WTC11 (cell line): ENCODE measurements around the gene ATL2. TPM values are rescaled to one million over a fixed set of nuclear protein-coding genes. Genes with fewer than 3 reads are reported as not detected.

Source experiments
- ATAC-seq: fragments of 200-7000 bp; cut with Tn5 transposase; 2 replicates; pipeline ENCODE4 v1.10.0; 2021; ENCODE audit warnings: mild to moderate bottlenecking, moderate library complexity
- CTCF ChIA-PET: fragments of 300-600 bp; sonication (Branson Sonifier 250); formaldehyde crosslinking; loops from one replicate; lab custom pipeline; 2021; ENCODE audit warnings: antibody characterized with exemption; lab: Charles Lee
- POLR2A ChIA-PET: fragments of 350-600 bp; sonication (Branson Sonifier 250); formaldehyde crosslinking; loops from one replicate; lab custom pipeline; 2021; ENCODE audit warnings: antibody characterized with exemption; lab: Charles Lee
- DNase-seq: peaks from one replicate; pipeline ENCODE4 v3.0.0; 2021; ENCODE audit warnings: low spot score
- H3K27ac Mint-ChIP-seq: 2 replicates; pipeline ENCODE4 v1.8.0; 2021; ENCODE audit warnings: mixed read lengths
- H3K27me3 Mint-ChIP-seq: 2 replicates; pipeline ENCODE4 v1.8.0; 2021; ENCODE audit warnings: low read depth, mild to moderate bottlenecking, moderate library complexity, mixed read lengths
- H3K36me3 Mint-ChIP-seq: 2 replicates; pipeline ENCODE4 v1.8.0; 2021; ENCODE audit warnings: mixed read lengths
- H3K4me1 Mint-ChIP-seq: 2 replicates; pipeline ENCODE4 v1.8.0; 2022; ENCODE audit warnings: mixed read lengths
- H3K4me3 Mint-ChIP-seq: 2 replicates; pipeline ENCODE4 v1.8.0; 2021; ENCODE audit warnings: mild to moderate bottlenecking, moderate library complexity, mixed read lengths
- H3K9me3 Mint-ChIP-seq: 2 replicates; pipeline ENCODE4 v1.8.0; 2021; ENCODE audit warnings: mixed read lengths
- EMX1 ChIP-seq: fragments of 250-450 bp; sonication (Bioruptor Pico); IDR thresholded peaks from 2 replicates; pipeline ENCODE4 v1.8.0; 2021; ENCODE audit warnings: mild to moderate bottlenecking
- ESRRA ChIP-seq: sonication (generic); formaldehyde crosslinking; IDR thresholded peaks from 2 replicates; pipeline ENCODE4 v1.8.1; 2022; ENCODE audit warnings: mild to moderate bottlenecking, missing genetic modification reagents, borderline replicate concordance
- FOXP1 ChIP-seq: sonication (generic); formaldehyde crosslinking; IDR thresholded peaks from 2 replicates; pipeline ENCODE4 v1.8.0; 2022; ENCODE audit warnings: missing genetic modification reagents, mild to moderate bottlenecking, moderate library complexity, borderline replicate concordance
- GTF2I ChIP-seq: fragments of 250-450 bp; sonication (Bioruptor Pico); conservative IDR thresholded peaks from 2 replicates; pipeline ENCODE4 v1.4.0; 2021; ENCODE audit warnings: mild to moderate bottlenecking
- IRF2 ChIP-seq: sonication (generic); formaldehyde crosslinking; IDR thresholded peaks from 2 replicates; pipeline ENCODE4 v1.8.0; 2022; ENCODE audit warnings: low read depth, missing genetic modification reagents, borderline replicate concordance
- JUN ChIP-seq: sonication (generic); formaldehyde crosslinking; IDR thresholded peaks from 2 replicates; pipeline ENCODE4 v1.8.0; 2023; ENCODE audit warnings: mild to moderate bottlenecking, missing genetic modification reagents
- KAT7 ChIP-seq: sonication (generic); formaldehyde crosslinking; IDR thresholded peaks from 2 replicates; pipeline ENCODE4 v1.8.1; 2023; ENCODE audit warnings: missing genetic modification reagents, mild to moderate bottlenecking, borderline replicate concordance
- MYBL2 ChIP-seq: sonication (generic); formaldehyde crosslinking; IDR thresholded peaks from 2 replicates; pipeline ENCODE4 v1.8.1; 2023; ENCODE audit warnings: mild to moderate bottlenecking, moderate library complexity, missing genetic modification reagents
- OVOL2 ChIP-seq: fragments of 250-450 bp; sonication (Bioruptor Pico); IDR thresholded peaks from 2 replicates; pipeline ENCODE4 v1.9.0; 2021; ENCODE audit warnings: mild to moderate bottlenecking, borderline replicate concordance
- PRRX2 ChIP-seq: fragments of 250-450 bp; sonication (Bioruptor Pico); IDR thresholded peaks from 2 replicates; pipeline ENCODE4 v1.8.0; 2021; ENCODE audit warnings: mild to moderate bottlenecking
- RELA ChIP-seq: sonication (generic); formaldehyde crosslinking; IDR thresholded peaks from 2 replicates; pipeline ENCODE4 v1.8.1; 2022; ENCODE audit warnings: missing genetic modification reagents, mild to moderate bottlenecking, borderline replicate concordance
- SOX15 ChIP-seq: fragments of 250-450 bp; sonication (Bioruptor Pico); IDR thresholded peaks from 2 replicates; pipeline ENCODE4 v1.9.0; 2021; ENCODE audit warnings: mild to moderate bottlenecking
- SP1 ChIP-seq: sonication (generic); formaldehyde crosslinking; conservative IDR thresholded peaks from 2 replicates; pipeline ENCODE4 v1.8.1; 2022; ENCODE audit warnings: missing genetic modification reagents
- ZNF138 ChIP-seq: sonication (generic); formaldehyde crosslinking; conservative IDR thresholded peaks from 2 replicates; pipeline ENCODE4 v1.8.1; 2022; ENCODE audit warnings: mild to moderate bottlenecking, moderate library complexity, missing genetic modification reagents
- ZNF219 ChIP-seq: sonication (generic); formaldehyde crosslinking; IDR thresholded peaks from 2 replicates; pipeline ENCODE4 v1.8.0; 2023; ENCODE audit warnings: missing genetic modification reagents, mild to moderate bottlenecking, borderline replicate concordance
- ZNF232 ChIP-seq: sonication (generic); formaldehyde crosslinking; IDR thresholded peaks from 2 replicates; pipeline ENCODE4 v1.8.0; 2022; ENCODE audit warnings: mild to moderate bottlenecking, missing genetic modification reagents
- ZNF423 ChIP-seq: fragments of 250-450 bp; sonication (Bioruptor Pico); IDR thresholded peaks from 2 replicates; pipeline ENCODE4 v2.1.2; 2022; ENCODE audit warnings: mild to moderate bottlenecking, moderate library complexity
- total RNA-seq: library from RNA; stranded (reverse); gene quantifications from 3 replicates; pipeline ENCODE4 v1.2.3, GENCODE V29; 2021
- TF ChIP-seq, protein P1 (sequence below): fragments of 200-600 bp; IDR thresholded peaks from 2 replicates; pipeline ENCODE4 v1.8.0; 2022; ENCODE audit warnings: antibody characterized with exemption
- TF ChIP-seq, protein P2 (sequence below): fragments of 250-450 bp; sonication (Bioruptor Pico); conservative IDR thresholded peaks from 2 replicates; pipeline ENCODE4 v1.9.0; 2021; ENCODE audit warnings: mild to moderate bottlenecking
- TF ChIP-seq, protein P3 (sequence below): fragments of 250-450 bp; sonication (Bioruptor Pico); IDR thresholded peaks from 2 replicates; pipeline ENCODE4 v2.1.2; 2022; ENCODE audit warnings: mild to moderate bottlenecking, moderate library complexity
- TF ChIP-seq, protein P4 (sequence below): sonication (generic); formaldehyde crosslinking; IDR thresholded peaks from 2 replicates; pipeline ENCODE4 v1.8.1; 2022; ENCODE audit warnings: mild to moderate bottlenecking, moderate library complexity, missing genetic modification reagents
- TF ChIP-seq, protein P5 (sequence below): sonication (generic); formaldehyde crosslinking; IDR thresholded peaks from 2 replicates; pipeline ENCODE4 v1.8.0; 2022; ENCODE audit warnings: mild to moderate bottlenecking, missing genetic modification reagents
- TF ChIP-seq, protein P6 (sequence below): sonication (generic); formaldehyde crosslinking; IDR thresholded peaks from 2 replicates; pipeline ENCODE4 v1.8.0; 2023; ENCODE audit warnings: mild to moderate bottlenecking, missing genetic modification reagents

ATL2 gene
- total RNA-seq, 1 experiment from 2014 or later: 90.5 TPM

DNA sequence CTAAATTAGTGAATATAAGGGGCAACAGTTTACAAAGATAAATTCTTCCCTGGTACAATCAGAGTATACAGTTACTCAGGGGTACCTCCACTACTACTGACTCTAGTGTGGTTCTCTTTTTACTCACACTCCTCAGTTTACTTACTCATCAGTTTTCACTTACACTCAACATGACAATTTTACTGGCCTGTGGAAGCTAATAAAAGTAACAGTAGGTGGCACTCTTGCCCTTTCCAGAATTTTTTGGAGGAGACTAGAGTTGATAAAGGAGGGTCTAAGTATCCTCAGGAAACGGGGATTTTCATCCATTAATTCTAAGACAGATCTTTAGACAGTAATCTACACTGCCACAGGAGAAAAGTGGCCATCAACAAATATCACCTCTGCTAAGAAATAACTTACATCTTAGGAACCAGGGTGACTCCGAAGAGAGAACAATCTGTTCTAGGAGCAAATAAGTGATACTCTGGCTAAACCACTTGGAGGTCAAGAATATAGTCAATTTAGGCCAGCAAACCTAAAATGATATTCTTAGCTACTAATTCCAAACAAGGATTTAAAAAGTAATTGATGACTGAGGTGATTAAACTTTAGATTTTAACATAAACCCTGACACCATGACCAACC is 61.3 kb downstream of the ATL2 start:
- POLR2A ChIA-PET: interaction anchor here (0.6 to 1.8 kb wide), 3 partner anchors 60 to 435 kb away, joined by 3 to 5 read pairs (median 3); partner anchors contain the start of gene SRSF7
- Mint-ChIP-seq H3K9me3 (no peaks in the 10 kb centered on the region), H3K36me3 (peaks cover 53% of the 10 kb centered on the region), H3K4me1 (no peaks in the 10 kb centered on the region), H3K27ac (peak overlapping the region; percentile 5; the same call in 1 of the 2 replicates), H3K4me3 (no peak overlapping the region), H3K27me3 (no peaks in the 10 kb centered on the region)
- DNase-seq: no peak
- CTCF ChIA-PET: interaction anchor here (0.6 to 4.2 kb wide), 13 partner anchors 10 to 200 kb away, joined by 3 to 50 read pairs (median 4); no protein-coding TSS in a partner anchor
- peak; percentile 74 for ATAC-seq
- TF ChIP-seq, protein P1, sequence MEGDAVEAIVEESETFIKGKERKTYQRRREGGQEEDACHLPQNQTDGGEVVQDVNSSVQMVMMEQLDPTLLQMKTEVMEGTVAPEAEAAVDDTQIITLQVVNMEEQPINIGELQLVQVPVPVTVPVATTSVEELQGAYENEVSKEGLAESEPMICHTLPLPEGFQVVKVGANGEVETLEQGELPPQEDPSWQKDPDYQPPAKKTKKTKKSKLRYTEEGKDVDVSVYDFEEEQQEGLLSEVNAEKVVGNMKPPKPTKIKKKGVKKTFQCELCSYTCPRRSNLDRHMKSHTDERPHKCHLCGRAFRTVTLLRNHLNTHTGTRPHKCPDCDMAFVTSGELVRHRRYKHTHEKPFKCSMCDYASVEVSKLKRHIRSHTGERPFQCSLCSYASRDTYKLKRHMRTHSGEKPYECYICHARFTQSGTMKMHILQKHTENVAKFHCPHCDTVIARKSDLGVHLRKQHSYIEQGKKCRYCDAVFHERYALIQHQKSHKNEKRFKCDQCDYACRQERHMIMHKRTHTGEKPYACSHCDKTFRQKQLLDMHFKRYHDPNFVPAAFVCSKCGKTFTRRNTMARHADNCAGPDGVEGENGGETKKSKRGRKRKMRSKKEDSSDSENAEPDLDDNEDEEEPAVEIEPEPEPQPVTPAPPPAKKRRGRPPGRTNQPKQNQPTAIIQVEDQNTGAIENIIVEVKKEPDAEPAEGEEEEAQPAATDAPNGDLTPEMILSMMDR: peak; percentile 25; the same call in 1 of the 2 replicates
- TF ChIP-seq FOXP1 (CRISPR knock-in tag) (no peak), ZNF232 (CRISPR knock-in tag) (no peak), OVOL2 (CRISPR knock-in tag) (no peak)
- TF ChIP-seq, protein P2, sequence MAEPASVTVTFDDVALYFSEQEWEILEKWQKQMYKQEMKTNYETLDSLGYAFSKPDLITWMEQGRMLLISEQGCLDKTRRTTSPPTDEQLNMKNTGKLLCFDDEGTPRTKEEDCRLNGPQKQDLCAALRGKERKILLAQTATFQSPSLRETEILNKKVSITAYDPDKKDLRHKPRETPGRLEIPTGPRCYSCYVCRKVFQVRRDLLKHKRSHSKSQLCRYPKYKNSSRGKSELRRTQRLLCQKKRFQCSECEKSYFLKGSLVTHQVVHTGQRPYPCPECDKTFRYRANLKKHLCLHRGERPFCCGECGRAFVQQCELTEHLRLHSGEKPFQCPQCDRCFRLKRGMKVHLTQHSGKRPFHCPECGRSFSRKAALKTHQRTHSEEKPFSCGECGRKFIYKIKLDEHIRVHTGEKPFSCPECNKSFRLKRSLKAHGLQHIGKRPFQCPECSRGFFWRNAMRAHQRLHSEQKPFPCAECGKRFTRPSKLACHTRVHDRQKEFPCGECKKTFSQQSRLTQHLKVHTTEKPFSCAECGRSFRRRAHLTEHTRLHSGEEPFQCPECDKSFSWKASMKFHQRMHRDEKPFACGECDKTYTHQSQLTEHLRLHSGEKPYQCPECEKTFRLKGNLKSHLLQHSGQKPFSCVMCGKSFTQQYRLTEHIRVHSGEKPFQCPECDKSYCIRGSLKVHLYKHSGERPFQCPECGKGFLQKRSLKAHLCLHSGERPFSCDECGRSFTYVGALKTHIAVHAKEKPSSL (CRISPR knock-in tag): no peak

DNA sequence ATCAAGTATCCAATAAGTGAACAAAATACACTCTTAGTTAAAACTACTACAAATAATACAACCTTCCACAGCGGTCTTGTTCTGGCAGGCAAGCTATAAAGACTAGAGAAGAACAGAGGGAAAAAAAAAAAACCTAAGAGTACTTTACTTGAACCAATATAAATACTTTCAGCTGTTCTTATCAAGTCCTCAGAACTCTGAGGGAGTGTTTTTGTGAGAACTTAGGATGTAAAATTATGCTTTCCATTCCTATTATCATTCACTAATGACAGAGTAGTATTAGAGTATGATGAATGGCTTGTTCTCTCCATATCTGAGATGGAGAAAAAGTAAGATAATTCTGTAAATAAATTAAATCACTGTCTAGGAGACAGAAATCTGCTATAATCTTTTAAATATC is 68.3 kb downstream of the ATL2 start:
- Mint-ChIP-seq H3K4me1 (0 out of 2 replicates have a peak, but pooled peaks cover 7% of the 10 kb centered on the region), H3K27me3 (no peaks in the 10 kb centered on the region), H3K4me3 (no peak overlapping the region), H3K36me3 (peaks cover 70% of the 10 kb centered on the region), H3K9me3 (no peaks in the 10 kb centered on the region), H3K27ac (no peak overlapping the region)
- DNase-seq (no peak), ATAC-seq (no peak)
- POLR2A ChIA-PET: no interaction called here
- CTCF ChIA-PET: no interaction called here
- TF ChIP-seq EMX1 (CRISPR knock-in tag) (no peak), ESRRA (CRISPR knock-in tag) (no peak), MYBL2 (CRISPR knock-in tag) (no peak), KAT7 (CRISPR knock-in tag) (no peak), IRF2 (CRISPR knock-in tag) (no peak), SP1 (CRISPR knock-in tag) (no peak), ZNF138 (no peak), GTF2I (CRISPR knock-in tag) (no peak), ZNF423 (CRISPR knock-in tag) (no peak), JUN (CRISPR knock-in tag) (no peak), ZNF219 (CRISPR knock-in tag) (no peak), SOX15 (CRISPR knock-in tag) (no peak), PRRX2 (CRISPR knock-in tag) (no peak), RELA (CRISPR knock-in tag) (no peak)
- TF ChIP-seq, protein P3, sequence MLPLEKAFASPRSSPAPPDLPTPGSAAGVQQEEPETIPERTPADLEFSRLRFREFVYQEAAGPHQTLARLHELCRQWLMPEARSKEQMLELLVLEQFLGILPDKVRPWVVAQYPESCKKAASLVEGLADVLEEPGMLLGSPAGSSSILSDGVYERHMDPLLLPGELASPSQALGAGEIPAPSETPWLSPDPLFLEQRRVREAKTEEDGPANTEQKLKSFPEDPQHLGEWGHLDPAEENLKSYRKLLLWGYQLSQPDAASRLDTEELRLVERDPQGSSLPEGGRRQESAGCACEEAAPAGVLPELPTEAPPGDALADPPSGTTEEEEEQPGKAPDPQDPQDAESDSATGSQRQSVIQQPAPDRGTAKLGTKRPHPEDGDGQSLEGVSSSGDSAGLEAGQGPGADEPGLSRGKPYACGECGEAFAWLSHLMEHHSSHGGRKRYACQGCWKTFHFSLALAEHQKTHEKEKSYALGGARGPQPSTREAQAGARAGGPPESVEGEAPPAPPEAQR (CRISPR knock-in tag): no peak
- TF ChIP-seq, protein P4, sequence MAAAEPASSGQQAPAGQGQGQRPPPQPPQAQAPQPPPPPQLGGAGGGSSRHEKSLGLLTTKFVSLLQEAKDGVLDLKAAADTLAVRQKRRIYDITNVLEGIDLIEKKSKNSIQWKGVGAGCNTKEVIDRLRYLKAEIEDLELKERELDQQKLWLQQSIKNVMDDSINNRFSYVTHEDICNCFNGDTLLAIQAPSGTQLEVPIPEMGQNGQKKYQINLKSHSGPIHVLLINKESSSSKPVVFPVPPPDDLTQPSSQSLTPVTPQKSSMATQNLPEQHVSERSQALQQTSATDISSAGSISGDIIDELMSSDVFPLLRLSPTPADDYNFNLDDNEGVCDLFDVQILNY (CRISPR knock-in tag): no peak
- TF ChIP-seq, protein P5, sequence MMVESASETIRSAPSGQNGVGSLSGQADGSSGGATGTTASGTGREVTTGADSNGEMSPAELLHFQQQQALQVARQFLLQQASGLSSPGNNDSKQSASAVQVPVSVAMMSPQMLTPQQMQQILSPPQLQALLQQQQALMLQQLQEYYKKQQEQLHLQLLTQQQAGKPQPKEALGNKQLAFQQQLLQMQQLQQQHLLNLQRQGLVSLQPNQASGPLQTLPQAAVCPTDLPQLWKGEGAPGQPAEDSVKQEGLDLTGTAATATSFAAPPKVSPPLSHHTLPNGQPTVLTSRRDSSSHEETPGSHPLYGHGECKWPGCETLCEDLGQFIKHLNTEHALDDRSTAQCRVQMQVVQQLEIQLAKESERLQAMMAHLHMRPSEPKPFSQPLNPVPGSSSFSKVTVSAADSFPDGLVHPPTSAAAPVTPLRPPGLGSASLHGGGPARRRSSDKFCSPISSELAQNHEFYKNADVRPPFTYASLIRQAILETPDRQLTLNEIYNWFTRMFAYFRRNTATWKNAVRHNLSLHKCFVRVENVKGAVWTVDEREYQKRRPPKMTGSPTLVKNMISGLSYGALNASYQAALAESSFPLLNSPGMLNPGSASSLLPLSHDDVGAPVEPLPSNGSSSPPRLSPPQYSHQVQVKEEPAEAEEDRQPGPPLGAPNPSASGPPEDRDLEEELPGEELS (CRISPR knock-in tag): no peak
- TF ChIP-seq, protein P6, sequence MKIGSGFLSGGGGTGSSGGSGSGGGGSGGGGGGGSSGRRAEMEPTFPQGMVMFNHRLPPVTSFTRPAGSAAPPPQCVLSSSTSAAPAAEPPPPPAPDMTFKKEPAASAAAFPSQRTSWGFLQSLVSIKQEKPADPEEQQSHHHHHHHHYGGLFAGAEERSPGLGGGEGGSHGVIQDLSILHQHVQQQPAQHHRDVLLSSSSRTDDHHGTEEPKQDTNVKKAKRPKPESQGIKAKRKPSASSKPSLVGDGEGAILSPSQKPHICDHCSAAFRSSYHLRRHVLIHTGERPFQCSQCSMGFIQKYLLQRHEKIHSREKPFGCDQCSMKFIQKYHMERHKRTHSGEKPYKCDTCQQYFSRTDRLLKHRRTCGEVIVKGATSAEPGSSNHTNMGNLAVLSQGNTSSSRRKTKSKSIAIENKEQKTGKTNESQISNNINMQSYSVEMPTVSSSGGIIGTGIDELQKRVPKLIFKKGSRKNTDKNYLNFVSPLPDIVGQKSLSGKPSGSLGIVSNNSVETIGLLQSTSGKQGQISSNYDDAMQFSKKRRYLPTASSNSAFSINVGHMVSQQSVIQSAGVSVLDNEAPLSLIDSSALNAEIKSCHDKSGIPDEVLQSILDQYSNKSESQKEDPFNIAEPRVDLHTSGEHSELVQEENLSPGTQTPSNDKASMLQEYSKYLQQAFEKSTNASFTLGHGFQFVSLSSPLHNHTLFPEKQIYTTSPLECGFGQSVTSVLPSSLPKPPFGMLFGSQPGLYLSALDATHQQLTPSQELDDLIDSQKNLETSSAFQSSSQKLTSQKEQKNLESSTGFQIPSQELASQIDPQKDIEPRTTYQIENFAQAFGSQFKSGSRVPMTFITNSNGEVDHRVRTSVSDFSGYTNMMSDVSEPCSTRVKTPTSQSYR: no peak
